ENCODE results near the gene OR51A2. TPM values are rescaled to one million over a fixed set of nuclear protein-coding genes. Genes with fewer than 3 reads are reported as not detected.

OR51A2 gene
- polyA plus RNA-seq, 1 donor, result not detected

Other genes starting within 250 kb of the OR51A2 start
- gene OR51F1, start 185.8 kb downstream of the OR51A2 start, polyA plus RNA-seq (ENCODE audit: insufficient read length), result not detected
- gene OR52R1, start 151.3 kb downstream of the OR51A2 start, polyA plus RNA-seq (ENCODE audit: insufficient read length), result not detected
- gene OR51F2, start 134.4 kb downstream of the OR51A2 start, polyA plus RNA-seq (ENCODE audit: insufficient read length), result not detected
- gene OR51S1, start 106.5 kb downstream of the OR51A2 start, polyA plus RNA-seq (ENCODE audit: insufficient read length), result not detected
- gene OR51T1, start 73.8 kb downstream of the OR51A2 start, polyA plus RNA-seq (ENCODE audit: insufficient read length), result not detected
- gene OR51A7, start 51.9 kb downstream of the OR51A2 start, polyA plus RNA-seq (ENCODE audit: insufficient read length), result not detected
- not detected for gene OR51G2, start 36.4 kb downstream of the OR51A2 start, polyA plus RNA-seq (ENCODE audit: insufficient read length)
- not detected for gene OR51G1, start 31.4 kb downstream of the OR51A2 start, polyA plus RNA-seq (ENCODE audit: insufficient read length)
- not detected for gene OR51A4, start 8.1 kb downstream of the OR51A2 start, polyA plus RNA-seq (ENCODE audit: insufficient read length)
- gene OR51L1, start 39.1 kb upstream of the OR51A2 start, polyA plus RNA-seq (ENCODE audit: insufficient read length), result 0.12 TPM
- gene OR52J3, start 90.8 kb upstream of the OR51A2 start, polyA plus RNA-seq (ENCODE audit: insufficient read length), result not detected
- gene OR52E2, start 103.9 kb upstream of the OR51A2 start, polyA plus RNA-seq (ENCODE audit: insufficient read length), result not detected
- gene OR52E1, start 113.9 kb upstream of the OR51A2 start, polyA plus RNA-seq (ENCODE audit: insufficient read length), result not detected
- not detected for gene OR52A5, start 182.6 kb upstream of the OR51A2 start, polyA plus RNA-seq (ENCODE audit: insufficient read length)
- gene OR52A1, start 199.0 kb upstream of the OR51A2 start, polyA plus RNA-seq (ENCODE audit: insufficient read length), result 0.02 TPM
- gene OR51V1, start 245.0 kb upstream of the OR51A2 start, polyA plus RNA-seq (ENCODE audit: insufficient read length), result not detected